Parathyroid adenoma (tissue), 2 donors: Measurements from ENCODE around the gene BCAS4.
"Not testable (repeated sequence)": the region's sequence is repeated elsewhere in the genome, so short reads cannot be mapped to it uniquely, and the experiment has no call there.

Experiments
- H2AFZ ChIP-seq: fragments of 300-600 bp; sonication (generic); one replicate; pipeline ENCODE4 v1.7.0; 2017; ENCODE audit warnings: antibody characterized with exemption, mild to moderate bottlenecking
- H3K27ac ChIP-seq: fragments of 300-600 bp; sonication (generic); one replicate; pipeline ENCODE4 v1.7.0; 2017
- H3K27me3 ChIP-seq: fragments of 300-600 bp; sonication (generic); one replicate; pipeline ENCODE4 v1.7.0; 2017; ENCODE audit warnings: low read length; ENCODE audit not compliant: control insufficient read depth, insufficient read depth
- H3K36me3 ChIP-seq: fragments of 300-600 bp; sonication (generic); one replicate; pipeline ENCODE4 v1.7.0; 2017; ENCODE audit warnings: low read length; ENCODE audit not compliant: control insufficient read depth, insufficient read depth
- H3K4me1 ChIP-seq: fragments of 300-600 bp; sonication (generic); one replicate; pipeline ENCODE4 v1.7.0; 2017; ENCODE audit warnings: control low read depth
- H3K4me2 ChIP-seq: fragments of 300-600 bp; sonication (generic); one replicate; pipeline ENCODE4 v1.7.0; 2017; ENCODE audit warnings: low read length
- H3K4me3 ChIP-seq: fragments of 300-600 bp; sonication (generic); one replicate; pipeline ENCODE4 v1.7.0; 2017; ENCODE audit warnings: low read depth, low read length
- H3K79me2 ChIP-seq: fragments of 300-600 bp; sonication (generic); one replicate; pipeline ENCODE4 v1.7.0; 2017; ENCODE audit warnings: control low read depth
- H3K9ac ChIP-seq: fragments of 300-600 bp; sonication (generic); one replicate; pipeline ENCODE4 v1.7.0; 2017; ENCODE audit warnings: mild to moderate bottlenecking
- H3K9me3 ChIP-seq: fragments of 300-600 bp; sonication (generic); one replicate; pipeline ENCODE4 v1.7.0; 2017; ENCODE audit warnings: low read length; ENCODE audit not compliant: control insufficient read depth
- CTCF ChIP-seq: fragments of 300-600 bp; sonication (generic); IDR thresholded peaks from one replicate; pipeline ENCODE4 v1.7.0; 2017; ENCODE audit warnings: antibody characterized with exemption, mild to moderate bottlenecking
- donor health status: primary hyperparathyroidism.

The BCAS4 gene

DNA sequence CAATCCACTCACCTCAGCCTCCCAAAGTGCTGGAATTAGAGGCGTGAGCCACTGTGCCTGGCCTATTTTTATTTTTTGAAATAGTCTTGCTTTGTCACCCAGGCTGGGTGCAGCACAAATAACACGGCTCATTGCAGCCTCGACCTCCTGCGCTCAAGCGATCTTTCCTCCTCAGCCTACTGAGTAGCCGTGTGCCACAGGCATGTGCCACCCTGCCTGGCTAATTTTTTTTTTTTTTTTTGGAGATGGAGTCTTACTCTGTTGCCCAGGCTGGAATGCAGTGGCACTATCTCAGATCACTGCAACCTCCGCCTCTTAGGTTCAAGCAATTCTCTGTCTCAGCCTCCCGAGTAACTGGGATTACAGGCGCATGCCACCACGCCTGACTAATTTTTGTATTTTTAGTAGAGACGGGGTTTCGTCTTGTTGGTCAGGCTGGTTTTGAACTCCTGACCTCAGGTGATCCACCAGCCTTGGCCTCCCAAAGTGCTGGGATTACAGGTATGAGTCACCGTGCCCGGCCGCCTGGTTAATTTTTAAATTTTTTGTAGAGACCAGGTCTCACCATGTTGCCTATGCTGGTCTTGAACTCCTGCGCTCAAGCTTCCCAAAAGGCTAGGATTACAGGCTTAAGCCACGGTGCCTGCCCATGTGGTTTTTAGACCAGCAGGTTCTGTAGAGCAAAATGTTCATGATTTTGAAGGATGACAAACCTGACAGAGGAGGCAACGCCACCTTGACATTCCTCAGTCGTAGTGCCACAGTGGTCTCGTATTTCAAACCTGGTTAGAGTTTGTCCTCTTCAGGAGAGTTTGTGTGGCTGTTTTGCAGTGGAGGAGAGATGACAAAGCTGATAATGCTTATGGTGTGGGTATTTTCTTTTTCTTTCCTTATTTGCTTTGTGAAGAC lies 31.1 kb upstream of the BCAS4 start:
- H3K4me1 ChIP-seq = peaks cover 19% of the 10 kb centered on the region
- not testable (repeated sequence) for H3K9me3 ChIP-seq, H3K79me2 ChIP-seq, H3K4me3 ChIP-seq, H3K9ac ChIP-seq, H3K36me3 ChIP-seq, H3K27me3 ChIP-seq
- TF ChIP-seq CTCF = peak; percentile 8
- peak overlapping the region; percentile 40 for H3K4me2 ChIP-seq
- peak overlapping the region; percentile 77 for H2AFZ ChIP-seq
- peak overlapping the region; percentile 82 for H3K27ac ChIP-seq

DNA sequence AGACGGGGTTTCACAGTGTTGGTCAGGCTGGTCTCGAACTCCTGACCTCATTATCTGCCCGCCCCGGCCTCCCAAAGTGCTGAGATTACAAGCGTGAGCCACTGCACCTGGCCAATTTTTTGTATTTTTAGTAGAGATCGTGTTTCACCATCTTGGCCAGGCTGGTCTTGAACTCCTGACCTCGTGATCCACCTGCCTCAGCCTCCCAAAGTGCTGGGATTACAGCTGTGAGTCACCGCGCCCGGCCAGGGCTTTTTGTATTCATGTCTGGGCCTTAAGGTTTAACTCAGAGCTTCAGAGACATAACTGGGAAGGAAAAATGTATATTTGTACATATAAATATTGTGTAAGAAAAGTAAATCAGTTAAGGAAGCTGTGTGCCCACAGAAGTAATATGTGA lies 29.6 kb upstream of the BCAS4 start:
- H3K27ac ChIP-seq = not testable (repeated sequence)

GRCh38 chr20:50765674-50766073 lies 29.2 kb upstream of the BCAS4 start:
- TF ChIP-seq CTCF = no peak
- Histone ChIP-seq H3K4me3 (no peak overlapping the region), H3K9me3 (no peaks in the 10 kb centered on the region), H3K27me3 (no peaks in the 10 kb centered on the region), H3K4me2 (no peak overlapping the region), H3K4me1 (peaks cover 19% of the 10 kb centered on the region), H3K79me2 (no peaks in the 10 kb centered on the region), H3K36me3 (no peaks in the 10 kb centered on the region), H2AFZ (no peak overlapping the region), H3K9ac (no peak overlapping the region), H3K27ac (no peak overlapping the region)

More for the DNA sequence above, 29.6 kb upstream of the BCAS4 start:
- H3K9ac ChIP-seq, H3K36me3 ChIP-seq, H3K27me3 ChIP-seq, H3K79me2 ChIP-seq, H3K4me3 ChIP-seq, H2AFZ ChIP-seq, H3K9me3 ChIP-seq, H3K4me2 ChIP-seq: not testable (repeated sequence)
- peaks cover 19% of the 10 kb centered on the region for H3K4me1 ChIP-seq

GRCh38 chr20:50766955-50767809 lies 27.7 kb upstream of the BCAS4 start:
- not testable (repeated sequence) for H3K9me3 ChIP-seq, H3K27ac ChIP-seq, H3K9ac ChIP-seq, H3K4me3 ChIP-seq, H3K27me3 ChIP-seq, H3K36me3 ChIP-seq, H3K4me2 ChIP-seq, H3K4me1 ChIP-seq, H3K79me2 ChIP-seq
- H2AFZ ChIP-seq = peak overlapping the region; percentile 43

GRCh38 chr20:50768991-50769390 lies 25.9 kb upstream of the BCAS4 start:
- not testable (repeated sequence) for H3K9ac ChIP-seq, H3K27me3 ChIP-seq, H3K4me2 ChIP-seq, H3K27ac ChIP-seq, H3K36me3 ChIP-seq, H3K79me2 ChIP-seq, H3K4me1 ChIP-seq, H2AFZ ChIP-seq, H3K9me3 ChIP-seq, H3K4me3 ChIP-seq

- H3K9ac ChIP-seq, H2AFZ ChIP-seq, H3K4me1 ChIP-seq, H3K36me3 ChIP-seq, H3K27me3 ChIP-seq, H3K4me3 ChIP-seq, H3K79me2 ChIP-seq, H3K27ac ChIP-seq, H3K4me2 ChIP-seq, H3K9me3 ChIP-seq: not testable (repeated sequence)
Measured at GRCh38 chr20:50769551-50770085, 25.2 kb upstream of the BCAS4 start.

GRCh38 chr20:50771419-50772080 lies 23.3 kb upstream of the BCAS4 start:
- H3K4me1 ChIP-seq, H3K36me3 ChIP-seq, H3K9me3 ChIP-seq, H3K79me2 ChIP-seq, H2AFZ ChIP-seq, H3K27ac ChIP-seq, H3K9ac ChIP-seq, H3K4me3 ChIP-seq, H3K4me2 ChIP-seq, H3K27me3 ChIP-seq: not testable (repeated sequence)
